ENCODE data around the gene SEMA5A. TPM values are rescaled to one million over a fixed set of nuclear protein-coding genes. Genes with fewer than 3 reads are reported as not detected.

SEMA5A gene
- polyA plus RNA-seq, 1 donor from 2014 or later, result 3.2 TPM

- H3K9ac ChIP-seq (ENCODE audit: low read length), result no peak overlapping the region
- H3F3A ChIP-seq (ENCODE audit: insufficient read depth, low read length, poor library complexity, severe bottlenecking), result no peaks in the 10 kb centered on the region
- H3K9me3 ChIP-seq (ENCODE audit: low read length), result no peaks in the 10 kb centered on the region
- no peaks in the 10 kb centered on the region for H4K20me1 ChIP-seq (ENCODE audit: insufficient read depth)
- no peaks in the 10 kb centered on the region for H3K9me2 ChIP-seq (ENCODE audit: insufficient read depth, low read length)
- H3K4me3 ChIP-seq (ENCODE audit: low read length), result no peak overlapping the region
- no peak overlapping the region for H3K27ac ChIP-seq (ENCODE audit: low read length)
- no peaks in the 10 kb centered on the region for H3K36me3 ChIP-seq (ENCODE audit: insufficient read depth, low read length)
- H2AFZ ChIP-seq (ENCODE audit: low read depth, low read length), result no peak overlapping the region
- no peak overlapping the region for H3K4me2 ChIP-seq (ENCODE audit: low read length)
- TF ChIP-seq EZH2 (IDR thresholded peaks at IDR 0.05; ENCODE audit: borderline replicate concordance, insufficient read depth, low read length, poor library complexity, severe bottlenecking) (no peak), CTCF (IDR thresholded peaks at IDR 0.05; ENCODE audit: poor library complexity, severe bottlenecking) (no peak), REST (IDR thresholded peaks at IDR 0.05; ENCODE audit: borderline replicate concordance) (no peak), MXI1 (conservative IDR thresholded peaks at IDR 0.05; ENCODE audit: poor library complexity, severe bottlenecking) (no peak), SMC3 (conservative IDR thresholded peaks at IDR 0.05; ENCODE audit: poor library complexity) (no peak), POLR2AphosphoS5 (IDR thresholded peaks at IDR 0.05) (no peak), RAD21 (conservative IDR thresholded peaks at IDR 0.05) (no peak), TAF1 (IDR thresholded peaks at IDR 0.05; ENCODE audit: low read depth) (no peak), EP300 (conservative IDR thresholded peaks at IDR 0.05; ENCODE audit: poor library complexity, severe bottlenecking) (no peak)
- no peaks in the 10 kb centered on the region for H3K79me2 ChIP-seq (replicated peaks; ENCODE audit: insufficient read depth, low read length)
- no peaks in the 10 kb centered on the region for H3K27me3 ChIP-seq (ENCODE audit: insufficient read depth, low read depth, low read length)
Measured at GRCh38 chr5:9460885-9461645, 84.8 kb downstream of the SEMA5A start.

- Histone ChIP-seq H3K79me2 (replicated peaks; ENCODE audit: insufficient read depth, low read length) (no peaks in the 10 kb centered on the region), H3F3A (ENCODE audit: insufficient read depth, low read length, poor library complexity, severe bottlenecking) (no peaks in the 10 kb centered on the region), H3K27ac (ENCODE audit: low read length) (no peak overlapping the region), H3K9me2 (ENCODE audit: insufficient read depth, low read length) (no peaks in the 10 kb centered on the region), H3K27me3 (ENCODE audit: insufficient read depth, low read depth, low read length) (no peaks in the 10 kb centered on the region), H3K4me3 (ENCODE audit: low read length) (no peak overlapping the region), H3K4me2 (ENCODE audit: low read length) (no peak overlapping the region), H3K9ac (ENCODE audit: low read length) (no peak overlapping the region), H4K20me1 (ENCODE audit: insufficient read depth) (no peaks in the 10 kb centered on the region), H3K36me3 (ENCODE audit: insufficient read depth, low read length) (no peaks in the 10 kb centered on the region), H3K9me3 (ENCODE audit: low read length) (peaks cover 6% of the 10 kb centered on the region), H2AFZ (ENCODE audit: low read depth, low read length) (no peak overlapping the region)
- no peak for TF ChIP-seq EZH2 (IDR thresholded peaks at IDR 0.05; ENCODE audit: borderline replicate concordance, insufficient read depth, low read length, poor library complexity, severe bottlenecking)
- no peak for TF ChIP-seq POLR2AphosphoS5 (IDR thresholded peaks at IDR 0.05)
- no peak for TF ChIP-seq REST (IDR thresholded peaks at IDR 0.05; ENCODE audit: borderline replicate concordance)
- TF ChIP-seq SMC3 (conservative IDR thresholded peaks at IDR 0.05; ENCODE audit: poor library complexity), result no peak
- no peak for TF ChIP-seq EP300 (conservative IDR thresholded peaks at IDR 0.05; ENCODE audit: poor library complexity, severe bottlenecking)
- TF ChIP-seq CTCF (IDR thresholded peaks at IDR 0.05; ENCODE audit: poor library complexity, severe bottlenecking), result no peak
- no peak for TF ChIP-seq RAD21 (conservative IDR thresholded peaks at IDR 0.05)
- no peak for TF ChIP-seq MXI1 (conservative IDR thresholded peaks at IDR 0.05; ENCODE audit: poor library complexity, severe bottlenecking)
- TF ChIP-seq TAF1 (IDR thresholded peaks at IDR 0.05; ENCODE audit: low read depth), result no peak
Measured at GRCh38 chr5:9456435-9457042, 89.3 kb downstream of the SEMA5A start.
